Coronary artery (tissue), 2 donors: ENCODE measurements around the gene CHD9.

ENCODE experiments used
- DNase-seq: peaks from one replicate; pipeline ENCODE4 v3.0.0-alpha.2; 2017; ENCODE audit warnings: low spot score
- H3K27ac ChIP-seq, 2 donors: fragments of 200-600 bp; sonication (generic); one replicate each; pipeline ENCODE4 v1.5.1; 2016 to 2019
- H3K4me3 ChIP-seq: fragments of 200-600 bp; sonication (generic); 2 replicates; pipeline ENCODE4 v1.5.1; 2016; ENCODE audit warnings: mild to moderate bottlenecking, moderate library complexity
- CTCF ChIP-seq: fragments of 200-600 bp; sonication (generic); IDR thresholded peaks from one replicate; pipeline ENCODE4 v1.5.1; 2019; ENCODE audit warnings: antibody characterized with exemption

Gene CHD9

GRCh38 chr16:53078247-53078646 is 23.5 kb downstream of the CHD9 start:
- H3K27ac ChIP-seq = no peak overlapping the region
- no peak overlapping the region for H3K4me3 ChIP-seq
- no peak for TF ChIP-seq CTCF
- DNase-seq = no peak

- no peak overlapping the region for H3K4me3 ChIP-seq
- TF ChIP-seq CTCF = no peak
- DNase-seq = no peak
- peak overlapping the region; percentile 71 to 90 for H3K27ac ChIP-seq
Observed at GRCh38 chr16:53078765-53079485, 24.1 kb downstream of the CHD9 start.

GRCh38 chr16:53080345-53081031 is 25.7 kb downstream of the CHD9 start:
- peak overlapping the region; percentile 71 to 90 for H3K27ac ChIP-seq
- no peak for TF ChIP-seq CTCF
- DNase-seq = peak; percentile 87

GRCh38 chr16:53081032-53081424 is 26.2 kb downstream of the CHD9 start:
- TF ChIP-seq CTCF = no peak

More at GRCh38 chr16:53080345-53081031, 25.7 kb downstream of the CHD9 start:
- H3K4me3 ChIP-seq = peak overlapping the region; percentile 49

GRCh38 chr16:53081686-53082407 is 27.1 kb downstream of the CHD9 start:
- no peak for TF ChIP-seq CTCF
- H3K27ac ChIP-seq = peak overlapping the region in 1 of 2 donors; percentile 90
- no peak for DNase-seq
- no peak overlapping the region for H3K4me3 ChIP-seq

More at GRCh38 chr16:53081032-53081424, 26.2 kb downstream of the CHD9 start:
- Histone ChIP-seq H3K27ac (peak overlapping the region; percentile 71 to 90), H3K4me3 (peak overlapping the region; percentile 49)
- no peak for DNase-seq

GRCh38 chr16:53082509-53082908 is 27.7 kb downstream of the CHD9 start:
- TF ChIP-seq CTCF = no peak
- H3K27ac ChIP-seq = peak overlapping the region in 1 of 2 donors; percentile 18
- H3K4me3 ChIP-seq = no peak overlapping the region
- no peak for DNase-seq
